ENCODE results near the gene LEAP2.

Gene LEAP2

DNA sequence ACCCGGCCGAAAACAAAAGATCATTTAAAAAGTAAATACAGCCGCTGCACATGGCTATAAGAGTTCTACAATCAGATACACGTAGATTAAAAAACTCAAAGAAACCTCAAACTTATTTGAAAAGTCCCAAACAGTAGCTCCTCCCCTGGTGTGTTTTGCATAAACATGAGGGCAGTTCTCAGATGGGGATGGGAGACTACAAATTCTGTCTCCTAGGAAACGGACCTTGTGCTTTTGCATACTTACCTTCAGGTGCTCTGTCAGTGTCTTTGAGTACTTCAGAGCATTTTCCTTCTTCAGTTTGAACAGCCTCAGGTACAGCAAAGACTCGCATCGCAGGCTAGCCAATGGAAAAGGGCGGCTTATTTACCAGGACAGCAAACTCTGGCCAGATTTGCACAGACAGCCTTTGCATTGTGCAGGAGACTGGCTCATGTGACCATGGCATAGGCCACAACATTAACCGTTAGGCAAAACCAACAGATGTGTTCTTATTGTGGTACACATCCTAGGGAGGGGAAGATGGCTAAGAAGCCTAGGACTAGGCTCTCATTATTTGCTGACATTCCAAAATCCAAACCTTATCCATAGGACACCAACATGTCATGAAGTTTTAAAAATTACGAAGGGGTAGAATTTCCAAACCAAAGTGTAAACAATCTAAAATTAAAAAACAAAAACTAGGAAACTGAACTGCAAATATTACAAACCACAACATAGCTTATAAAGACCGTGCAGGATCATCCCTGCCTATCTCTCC, 12.8 kb downstream of the LEAP2 start:
- H3K4me3 ChIP-seq (IDR thresholded peaks at IDR 0.05; ENCODE audit: insufficient read depth, low read depth, low read length): no peak overlapping the region
- H3K4me1 ChIP-seq (ENCODE audit: low read depth, poor library complexity, severe bottlenecking): peaks cover 5% of the 10 kb centered on the region
- H3K27ac ChIP-seq: no peak overlapping the region
- no peaks in the 10 kb centered on the region for H3K36me3 ChIP-seq (ENCODE audit: insufficient read depth)
- no peaks in the 10 kb centered on the region for H3K79me2 ChIP-seq (ENCODE audit: insufficient read depth, low read depth)
- H3K27me3 ChIP-seq (ENCODE audit: insufficient read depth, low read depth): no peaks in the 10 kb centered on the region
- no peak overlapping the region for H2AFZ ChIP-seq (ENCODE audit: low read depth)
- H3K9ac ChIP-seq: no peak overlapping the region
- no peak overlapping the region for H3K4me2 ChIP-seq
- TF ChIP-seq, protein P1, sequence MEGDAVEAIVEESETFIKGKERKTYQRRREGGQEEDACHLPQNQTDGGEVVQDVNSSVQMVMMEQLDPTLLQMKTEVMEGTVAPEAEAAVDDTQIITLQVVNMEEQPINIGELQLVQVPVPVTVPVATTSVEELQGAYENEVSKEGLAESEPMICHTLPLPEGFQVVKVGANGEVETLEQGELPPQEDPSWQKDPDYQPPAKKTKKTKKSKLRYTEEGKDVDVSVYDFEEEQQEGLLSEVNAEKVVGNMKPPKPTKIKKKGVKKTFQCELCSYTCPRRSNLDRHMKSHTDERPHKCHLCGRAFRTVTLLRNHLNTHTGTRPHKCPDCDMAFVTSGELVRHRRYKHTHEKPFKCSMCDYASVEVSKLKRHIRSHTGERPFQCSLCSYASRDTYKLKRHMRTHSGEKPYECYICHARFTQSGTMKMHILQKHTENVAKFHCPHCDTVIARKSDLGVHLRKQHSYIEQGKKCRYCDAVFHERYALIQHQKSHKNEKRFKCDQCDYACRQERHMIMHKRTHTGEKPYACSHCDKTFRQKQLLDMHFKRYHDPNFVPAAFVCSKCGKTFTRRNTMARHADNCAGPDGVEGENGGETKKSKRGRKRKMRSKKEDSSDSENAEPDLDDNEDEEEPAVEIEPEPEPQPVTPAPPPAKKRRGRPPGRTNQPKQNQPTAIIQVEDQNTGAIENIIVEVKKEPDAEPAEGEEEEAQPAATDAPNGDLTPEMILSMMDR (conservative IDR thresholded peaks at IDR 0.05; ENCODE audit: low read depth, low read length): no peak
- no peaks in the 10 kb centered on the region for H4K20me1 ChIP-seq (ENCODE audit: insufficient read depth)

DNA sequence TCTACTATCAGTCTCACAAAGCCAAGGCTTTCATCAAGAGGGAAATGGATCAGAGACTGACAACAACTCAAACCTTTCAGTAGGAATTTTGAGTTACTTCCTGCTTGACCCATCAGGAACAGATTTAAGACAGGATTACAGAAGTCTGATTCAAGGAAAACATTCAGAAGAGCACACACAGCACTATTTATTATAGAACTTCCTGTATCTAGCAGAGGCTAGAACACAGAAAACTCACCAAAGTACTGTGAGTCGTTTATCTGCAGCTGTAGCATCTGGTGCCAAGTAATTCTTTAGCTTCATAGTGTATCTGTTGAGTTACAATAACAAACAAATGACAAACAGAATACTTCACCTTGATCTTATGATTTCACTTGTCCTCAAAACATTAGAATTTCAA, 13.8 kb downstream of the LEAP2 start:
- no peaks in the 10 kb centered on the region for H3K27me3 ChIP-seq (ENCODE audit: insufficient read depth, low read depth)
- no peaks in the 10 kb centered on the region for H3K79me2 ChIP-seq (ENCODE audit: insufficient read depth, low read depth)
- no peaks in the 10 kb centered on the region for H4K20me1 ChIP-seq (ENCODE audit: insufficient read depth)
- no peak overlapping the region for H3K4me2 ChIP-seq
- no peak overlapping the region for H3K9ac ChIP-seq
- no peak overlapping the region for H3K4me3 ChIP-seq (IDR thresholded peaks at IDR 0.05; ENCODE audit: insufficient read depth, low read depth, low read length)
- no peak overlapping the region for H2AFZ ChIP-seq (ENCODE audit: low read depth)
- H3K27ac ChIP-seq: no peak overlapping the region
- H3K4me1 ChIP-seq (ENCODE audit: low read depth, poor library complexity, severe bottlenecking): peaks cover 5% of the 10 kb centered on the region
- no peaks in the 10 kb centered on the region for H3K36me3 ChIP-seq (ENCODE audit: insufficient read depth)
- TF ChIP-seq, protein P1 (conservative IDR thresholded peaks at IDR 0.05; ENCODE audit: low read depth, low read length): no peak

DNA sequence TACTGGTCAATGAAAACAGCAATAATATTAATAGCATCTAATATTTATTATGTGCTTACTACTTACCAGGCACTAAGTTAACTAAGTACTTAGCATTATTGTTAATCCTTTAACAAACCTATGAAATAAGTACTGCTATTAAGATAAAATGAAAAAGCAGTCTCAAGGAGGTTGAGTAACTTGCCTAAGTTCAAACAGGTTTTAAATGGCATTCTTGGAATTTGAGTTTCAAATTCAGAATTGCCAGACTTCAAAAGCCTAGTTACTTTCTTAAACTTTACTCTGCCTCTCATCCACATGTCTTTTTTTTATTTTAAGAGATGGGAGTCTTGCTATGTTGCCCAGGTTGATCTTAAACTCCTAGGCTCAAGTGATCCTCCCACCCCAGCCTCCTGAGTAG, 16.0 kb downstream of the LEAP2 start:
- H3K27ac ChIP-seq: no peak overlapping the region
- H3K4me3 ChIP-seq (IDR thresholded peaks at IDR 0.05; ENCODE audit: insufficient read depth, low read depth, low read length): no peak overlapping the region
- no peaks in the 10 kb centered on the region for H3K4me1 ChIP-seq (ENCODE audit: low read depth, poor library complexity, severe bottlenecking)
- no peaks in the 10 kb centered on the region for H3K36me3 ChIP-seq (ENCODE audit: insufficient read depth)
- H2AFZ ChIP-seq (ENCODE audit: low read depth): no peak overlapping the region
- H3K79me2 ChIP-seq (ENCODE audit: insufficient read depth, low read depth): no peaks in the 10 kb centered on the region
- H3K4me2 ChIP-seq: no peak overlapping the region
- TF ChIP-seq, protein P1 (conservative IDR thresholded peaks at IDR 0.05; ENCODE audit: low read depth, low read length): no peak
- no peaks in the 10 kb centered on the region for H4K20me1 ChIP-seq (ENCODE audit: insufficient read depth)
- H3K9ac ChIP-seq: no peak overlapping the region
- no peaks in the 10 kb centered on the region for H3K27me3 ChIP-seq (ENCODE audit: insufficient read depth, low read depth)

DNA sequence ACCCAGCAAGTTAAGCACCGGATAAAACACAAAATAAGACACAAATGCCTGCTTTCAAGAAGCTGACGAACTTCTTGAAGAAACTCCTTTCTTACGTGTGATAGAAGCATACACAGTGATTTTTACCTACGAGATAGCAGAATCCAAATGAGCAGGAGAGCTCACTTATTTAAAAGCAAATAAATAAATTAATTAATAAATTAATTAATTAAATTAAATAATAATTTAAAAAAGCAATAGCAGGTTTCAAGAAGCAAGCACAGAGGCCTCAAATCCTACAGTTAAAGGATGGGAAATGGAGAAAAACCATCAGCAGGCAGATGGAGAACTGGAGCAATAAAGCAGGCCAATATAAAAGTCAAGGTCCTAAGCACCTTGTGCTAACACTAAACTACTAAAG, 17.3 kb downstream of the LEAP2 start:
- TF ChIP-seq, protein P1 (conservative IDR thresholded peaks at IDR 0.05; ENCODE audit: low read depth, low read length): no peak
- peaks cover 10% of the 10 kb centered on the region for H3K4me1 ChIP-seq (ENCODE audit: low read depth, poor library complexity, severe bottlenecking)
- H3K36me3 ChIP-seq (ENCODE audit: insufficient read depth): no peaks in the 10 kb centered on the region
- no peaks in the 10 kb centered on the region for H3K27me3 ChIP-seq (ENCODE audit: insufficient read depth, low read depth)
- H3K79me2 ChIP-seq (ENCODE audit: insufficient read depth, low read depth): no peaks in the 10 kb centered on the region
- no peak overlapping the region for H3K27ac ChIP-seq
- H3K4me2 ChIP-seq: no peak overlapping the region
- H3K4me3 ChIP-seq (IDR thresholded peaks at IDR 0.05; ENCODE audit: insufficient read depth, low read depth, low read length): no peak overlapping the region
- H4K20me1 ChIP-seq (ENCODE audit: insufficient read depth): no peaks in the 10 kb centered on the region
- no peak overlapping the region for H2AFZ ChIP-seq (ENCODE audit: low read depth)
- no peak overlapping the region for H3K9ac ChIP-seq
